ENCODE results near the gene CYB561D1.
"Not testable (repeated sequence)": the region's sequence is repeated elsewhere in the genome, so short reads cannot be mapped to it uniquely, and the experiment has no call there.

Gene CYB561D1

GRCh38 chr1:109472779-109473178 lies 21.1 kb upstream of the CYB561D1 start:
- DNase-seq: no peak
- TF ChIP-seq CTCF (IDR thresholded peaks at IDR 0.05; ENCODE audit: low read depth, low read length): no peak
- Histone ChIP-seq H3K9me3 (no peaks in the 10 kb centered on the region), H3K4me3 (ENCODE audit: low read depth, low read length) (no peak overlapping the region), H3K4me1 (no peaks in the 10 kb centered on the region), H3K36me3 (no peaks in the 10 kb centered on the region), H3K27me3 (peaks cover 67% of the 10 kb centered on the region)

GRCh38 chr1:109473284-109474057 lies 20.4 kb upstream of the CYB561D1 start:
- H3K4me1 ChIP-seq; H3K4me3 ChIP-seq (ENCODE audit: low read depth, low read length); DNase-seq; H3K9me3 ChIP-seq; H3K36me3 ChIP-seq: not testable (repeated sequence)
- peaks cover 60% of the 10 kb centered on the region for H3K27me3 ChIP-seq

GRCh38 chr1:109474697-109475096 lies 19.2 kb upstream of the CYB561D1 start:
- Histone ChIP-seq H3K4me3 (ENCODE audit: low read depth, low read length) (no peak overlapping the region), H3K9me3 (no peaks in the 10 kb centered on the region), H3K36me3 (no peaks in the 10 kb centered on the region), H3K27me3 (peaks cover 53% of the 10 kb centered on the region), H3K4me1 (no peaks in the 10 kb centered on the region)
- no peak for TF ChIP-seq CTCF (IDR thresholded peaks at IDR 0.05; ENCODE audit: low read depth, low read length)
- DNase-seq: no peak

GRCh38 chr1:109475261-109475660 lies 18.6 kb upstream of the CYB561D1 start:
- no peaks in the 10 kb centered on the region for H3K36me3 ChIP-seq
- H3K4me3 ChIP-seq (ENCODE audit: low read depth, low read length): no peak overlapping the region
- no peak for TF ChIP-seq CTCF (IDR thresholded peaks at IDR 0.05; ENCODE audit: low read depth, low read length)
- peaks cover 48% of the 10 kb centered on the region for H3K27me3 ChIP-seq
- no peaks in the 10 kb centered on the region for H3K9me3 ChIP-seq
- no peaks in the 10 kb centered on the region for H3K4me1 ChIP-seq
- no peak for DNase-seq

- H3K9me3 ChIP-seq: no peaks in the 10 kb centered on the region
- DNase-seq: no peak
- no peak overlapping the region for H3K4me3 ChIP-seq (ENCODE audit: low read depth, low read length)
- H3K36me3 ChIP-seq: no peaks in the 10 kb centered on the region
- H3K4me1 ChIP-seq: no peaks in the 10 kb centered on the region
- TF ChIP-seq CTCF (IDR thresholded peaks at IDR 0.05; ENCODE audit: low read depth, low read length): no peak
- H3K27me3 ChIP-seq: peaks cover 33% of the 10 kb centered on the region
Measured at GRCh38 chr1:109476825-109477224, 17.1 kb upstream of the CYB561D1 start.

GRCh38 chr1:109477821-109478220 lies 16.1 kb upstream of the CYB561D1 start:
- H3K27me3 ChIP-seq: peaks cover 25% of the 10 kb centered on the region
- H3K36me3 ChIP-seq: no peaks in the 10 kb centered on the region
- H3K9me3 ChIP-seq: no peaks in the 10 kb centered on the region
- H3K4me1 ChIP-seq: no peaks in the 10 kb centered on the region
- no peak overlapping the region for H3K4me3 ChIP-seq (ENCODE audit: low read depth, low read length)
- no peak for TF ChIP-seq CTCF (IDR thresholded peaks at IDR 0.05; ENCODE audit: low read depth, low read length)
- DNase-seq: no peak
